Neural cell (in vitro differentiated cells): Measurements from ENCODE around the gene ACADM. TPM values are rescaled to one million over a fixed set of nuclear protein-coding genes. Genes with fewer than 3 reads are reported as not detected.
"Not testable (repeated sequence)": the region's sequence is repeated elsewhere in the genome, so short reads cannot be mapped to it uniquely, and the experiment has no call there.

ENCODE experiments used
- H2AFZ ChIP-seq: fragments of 200-600, 300-800 bp; sonication (generic), shearing (Covaris generic); 2 replicates; pipeline ENCODE4 v1.6.0; 2014; ENCODE audit warnings: low read depth, mild to moderate bottlenecking, antibody characterized with exemption, low read length, moderate library complexity
- H3F3A ChIP-seq: fragments of 200-600 bp; shearing (Covaris generic); 2 replicates; pipeline ENCODE4 v1.6.1; 2016; ENCODE audit warnings: mild to moderate bottlenecking, moderate library complexity, mixed read lengths, antibody characterized with exemption, low read length; ENCODE audit not compliant: insufficient read depth, poor library complexity, severe bottlenecking
- H3K27ac ChIP-seq: fragments of 200-600, 300-800 bp; sonication (generic), shearing (Covaris generic); 2 replicates; pipeline ENCODE4 v1.5.1; 2014; ENCODE audit warnings: mild to moderate bottlenecking, low read length, moderate library complexity
- H3K27me3 ChIP-seq: fragments of 300-800, 200-600 bp; sonication (generic), shearing (Covaris generic); 2 replicates; pipeline ENCODE4 v1.6.0; 2014; ENCODE audit warnings: mild to moderate bottlenecking, low read depth, low read length, moderate library complexity; ENCODE audit not compliant: insufficient read depth
- H3K36me3 ChIP-seq: fragments of 300-800, 200-600 bp; sonication (generic), shearing (Covaris generic); 2 replicates; pipeline ENCODE4 v1.5.1; 2014; ENCODE audit warnings: mild to moderate bottlenecking, antibody characterized with exemption, low read length, moderate library complexity; ENCODE audit not compliant: insufficient read depth
- H3K4me2 ChIP-seq: fragments of 300-800, 200-600 bp; sonication (generic), shearing (Covaris generic); 2 replicates; pipeline ENCODE4 v1.6.0; 2014; ENCODE audit warnings: mild to moderate bottlenecking, low read length
- H3K4me3 ChIP-seq: fragments of 300-800, 200-600 bp; sonication (generic), shearing (Covaris generic); 2 replicates; pipeline ENCODE4 v1.5.1; 2014; ENCODE audit warnings: mild to moderate bottlenecking, low read length, moderate library complexity
- H3K79me2 ChIP-seq: fragments of 200-600 bp; shearing (Covaris generic); replicated peaks from 2 replicates; pipeline ENCODE4 v1.6.0; 2014; ENCODE audit warnings: mild to moderate bottlenecking, low read length, moderate library complexity; ENCODE audit not compliant: insufficient read depth
- H3K9ac ChIP-seq: fragments of 300-800, 200-600 bp; sonication (generic), shearing (Covaris generic); 2 replicates; pipeline ENCODE4 v1.6.1; 2016; ENCODE audit warnings: mild to moderate bottlenecking, low read length, mixed read lengths
- H3K9me2 ChIP-seq: fragments of 200-600 bp; shearing (Covaris generic); 2 replicates; pipeline ENCODE4 v1.6.1; 2016; ENCODE audit warnings: mild to moderate bottlenecking, low read length, mixed read lengths; ENCODE audit not compliant: insufficient read depth
- H3K9me3 ChIP-seq: fragments of 200-600, 300-800 bp; sonication (generic), shearing (Covaris generic); 2 replicates; pipeline ENCODE4 v1.6.1; 2016; ENCODE audit warnings: mild to moderate bottlenecking, mixed run types, low read length, moderate library complexity, mixed read lengths
- H4K20me1 ChIP-seq: fragments of 200-600 bp; shearing (Covaris generic); 2 replicates; pipeline ENCODE4 v1.6.1; 2016; ENCODE audit warnings: mild to moderate bottlenecking, mixed run types; ENCODE audit not compliant: insufficient read depth
- CTCF ChIP-seq: fragments of 450-650 bp; IDR thresholded peaks from 2 replicates; pipeline ENCODE4 v1.5.1; 2014; ENCODE audit warnings: antibody characterized with exemption, mild to moderate bottlenecking, moderate library complexity; ENCODE audit not compliant: poor library complexity, severe bottlenecking
- EP300 ChIP-seq: fragments of 450-650 bp; conservative IDR thresholded peaks from 2 replicates; pipeline ENCODE4 v1.6.1; 2014; ENCODE audit warnings: antibody characterized with exemption, mild to moderate bottlenecking, moderate library complexity; ENCODE audit not compliant: poor library complexity, severe bottlenecking
- EZH2 ChIP-seq: fragments of 200-600, 300-800 bp; shearing (Covaris generic), sonication (generic); IDR thresholded peaks from 2 replicates; pipeline ENCODE4 v1.6.1; 2014; ENCODE audit warnings: antibody characterized with exemption, low read length, borderline replicate concordance, mild to moderate bottlenecking; ENCODE audit not compliant: insufficient read depth, poor library complexity, severe bottlenecking
- MXI1 ChIP-seq: fragments of 450-650 bp; conservative IDR thresholded peaks from 2 replicates; pipeline ENCODE4 v1.6.1; 2014; ENCODE audit warnings: antibody characterized with exemption, mild to moderate bottlenecking; ENCODE audit not compliant: poor library complexity, severe bottlenecking
- POLR2AphosphoS5 ChIP-seq: IDR thresholded peaks from 2 replicates; pipeline ENCODE4 v1.6.1; 2012
- RAD21 ChIP-seq: fragments of 450-650 bp; conservative IDR thresholded peaks from 2 replicates; pipeline ENCODE4 v1.6.1; 2014; ENCODE audit warnings: antibody characterized with exemption, mild to moderate bottlenecking, moderate library complexity
- REST ChIP-seq: IDR thresholded peaks from 2 replicates; pipeline ENCODE4 v1.6.1; 2012; ENCODE audit warnings: borderline replicate concordance
- SMC3 ChIP-seq: fragments of 450-650 bp; conservative IDR thresholded peaks from 2 replicates; pipeline ENCODE4 v1.6.1; 2014; ENCODE audit warnings: antibody characterized with exemption, mild to moderate bottlenecking, moderate library complexity; ENCODE audit not compliant: poor library complexity
- TAF1 ChIP-seq: IDR thresholded peaks from 2 replicates; pipeline ENCODE4 v1.6.1; 2012; ENCODE audit warnings: low read depth
- polyA plus RNA-seq: library from polyadenylated mRNA; depleted of rRNA; stranded (reverse); fragments of >200 nt; gene quantifications from 2 replicates; pipeline ENCODE4 v1.2.3, GENCODE V29; 2014

Gene ACADM
- polyA plus RNA-seq, 1 donor from 2014 or later = 230 TPM

GRCh38 chr1:75745276-75745675, 20.8 kb downstream of the ACADM start:
- H3K79me2 ChIP-seq = no peaks in the 10 kb centered on the region
- H3K9ac ChIP-seq = no peak overlapping the region
- no peak overlapping the region for H3K27ac ChIP-seq
- no peak for TF ChIP-seq EZH2
- TF ChIP-seq POLR2AphosphoS5 = no peak
- TF ChIP-seq SMC3 = no peak
- TF ChIP-seq EP300 = no peak
- no peak for TF ChIP-seq RAD21
- no peak for TF ChIP-seq REST
- TF ChIP-seq CTCF = no peak
- no peak for TF ChIP-seq MXI1
- TF ChIP-seq TAF1 = no peak
- peaks cover 4% of the 10 kb centered on the region for H3K36me3 ChIP-seq
- no peaks in the 10 kb centered on the region for H3K27me3 ChIP-seq
- H3K9me2 ChIP-seq = no peaks in the 10 kb centered on the region
- no peak overlapping the region for H2AFZ ChIP-seq
- no peaks in the 10 kb centered on the region for H3K9me3 ChIP-seq
- no peak overlapping the region for H3K4me2 ChIP-seq
- no peak overlapping the region for H3K4me3 ChIP-seq
- H3F3A ChIP-seq = no peaks in the 10 kb centered on the region
- H4K20me1 ChIP-seq = no peaks in the 10 kb centered on the region

- not testable (repeated sequence) for H3K9me2 ChIP-seq, H3K9me3 ChIP-seq, H3K36me3 ChIP-seq, H3F3A ChIP-seq, H4K20me1 ChIP-seq, H3K4me3 ChIP-seq, H3K27ac ChIP-seq, H3K4me2 ChIP-seq, H3K79me2 ChIP-seq, H3K27me3 ChIP-seq, H2AFZ ChIP-seq, H3K9ac ChIP-seq
These were observed 32.7 kb downstream of the ACADM start for GRCh38 chr1:75757210-75757609.

GRCh38 chr1:75758543-75758942, 34.0 kb downstream of the ACADM start:
- H3F3A ChIP-seq, H4K20me1 ChIP-seq, H3K9ac ChIP-seq, H3K36me3 ChIP-seq, H2AFZ ChIP-seq, H3K4me2 ChIP-seq, H3K27ac ChIP-seq, H3K79me2 ChIP-seq, H3K4me3 ChIP-seq, H3K27me3 ChIP-seq, H3K9me3 ChIP-seq, H3K9me2 ChIP-seq: not testable (repeated sequence)
